Activated CD8-positive, alpha-beta memory T cell treated with anti-CD3 and anti-CD28 coated beads for 1 hour (primary cell): ENCODE data around the gene EXOSC9.

Experiments used
- DNase-seq, 2 donors: peaks; one replicate each; pipeline ENCODE4 v3.0.0-alpha.2; 2020; ENCODE audit warnings: low read depth in 1 of 2; ENCODE audit errors: extremely low read depth in 1 of 2

EXOSC9 gene

DNA sequence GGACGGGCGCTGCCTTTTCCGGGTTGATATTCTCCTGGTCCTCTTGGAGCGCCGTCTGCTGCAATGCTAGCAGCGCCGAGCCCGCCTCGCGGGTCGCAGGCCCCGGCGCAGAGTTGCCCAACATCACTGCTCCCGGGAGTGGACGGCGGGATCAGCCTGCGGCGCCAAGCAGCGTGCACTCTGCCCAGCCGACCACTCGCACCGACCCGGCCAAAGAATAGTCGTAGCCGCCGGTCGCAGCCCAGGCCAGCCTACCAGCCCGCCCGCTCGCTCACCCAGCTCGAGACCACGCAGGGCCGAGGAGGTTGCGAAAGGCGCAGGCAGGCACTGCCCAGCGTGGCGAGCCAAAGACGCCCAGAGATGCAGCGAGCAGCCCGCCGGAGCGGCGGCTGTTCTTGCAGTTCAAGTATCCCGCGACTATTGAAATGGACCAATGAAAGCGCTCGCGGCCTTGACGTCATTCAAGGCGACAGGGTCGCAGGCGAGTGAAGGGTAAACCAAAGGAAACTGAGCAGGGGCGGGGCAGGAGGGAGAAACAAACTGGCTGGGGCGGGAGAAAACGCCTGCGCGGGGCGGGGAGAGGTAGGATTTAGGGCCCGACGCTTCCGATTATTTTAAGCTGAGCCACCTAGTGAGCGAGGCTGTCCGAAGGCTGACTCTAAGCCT lies 22.5 kb downstream of the EXOSC9 start, which contains the start of gene CCNA2:
CCNA2 (minus strand) TSS at position 379 of the 666 bp plus-strand sequence; CDS start at position 124, 255 bp downstream.
- peak; percentile 89 to 90 for DNase-seq

DNA sequence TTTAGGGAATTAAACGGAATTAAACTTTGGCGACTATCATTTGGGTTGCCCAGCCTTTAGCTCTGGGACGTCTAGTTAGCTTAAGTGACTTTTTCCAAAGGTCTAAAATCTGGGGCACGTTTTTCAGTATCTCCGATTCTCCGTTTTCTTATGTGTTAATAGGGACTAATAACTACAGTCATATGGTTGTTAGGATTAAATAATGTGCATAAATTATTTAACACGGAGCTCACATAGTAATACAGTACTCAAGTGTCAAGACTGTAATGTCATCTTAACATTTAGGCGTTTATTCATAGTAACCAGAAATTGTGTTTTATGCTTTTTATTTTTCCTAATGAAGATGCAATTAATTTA lies 23.0 kb downstream of the EXOSC9 start:
- DNase-seq = no peak

DNA sequence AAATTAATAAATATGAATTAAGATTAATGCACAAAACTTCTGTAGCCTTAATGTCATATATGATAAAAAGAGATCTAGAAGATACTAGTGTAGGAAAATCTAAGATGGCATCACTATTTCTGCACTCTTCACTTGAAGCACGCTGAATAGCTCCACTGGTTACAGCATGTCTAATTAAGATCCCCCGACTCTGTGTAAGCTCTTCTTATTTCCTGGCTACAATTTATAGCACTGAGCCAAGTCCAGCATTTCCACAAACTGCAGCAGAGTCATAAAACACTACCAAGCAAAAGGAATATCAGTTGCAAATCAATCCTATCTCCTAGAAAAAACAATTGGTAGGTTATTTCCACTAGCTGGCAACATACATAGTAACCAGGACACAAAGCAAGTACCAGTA lies 23.8 kb downstream of the EXOSC9 start:
- DNase-seq = no peak

DNA sequence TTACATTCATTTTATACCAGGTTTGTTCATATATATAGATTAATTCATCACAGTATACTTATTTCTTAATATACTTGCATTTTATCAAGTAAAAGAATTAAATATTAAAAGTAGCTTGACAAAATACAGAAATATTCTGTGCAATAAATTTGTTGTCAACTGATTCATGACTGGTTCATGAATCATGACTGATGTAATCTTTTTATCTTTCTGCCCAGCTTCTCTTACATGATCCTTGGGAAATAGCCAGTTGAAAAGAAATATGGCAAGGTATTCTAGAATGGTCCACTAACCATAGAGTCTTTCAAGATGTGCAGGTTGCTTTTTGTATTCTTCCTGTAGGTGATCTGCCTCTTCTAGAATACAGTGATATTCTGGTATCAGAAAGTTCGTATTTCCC lies 26.7 kb downstream of the EXOSC9 start:
- no peak for DNase-seq

DNA sequence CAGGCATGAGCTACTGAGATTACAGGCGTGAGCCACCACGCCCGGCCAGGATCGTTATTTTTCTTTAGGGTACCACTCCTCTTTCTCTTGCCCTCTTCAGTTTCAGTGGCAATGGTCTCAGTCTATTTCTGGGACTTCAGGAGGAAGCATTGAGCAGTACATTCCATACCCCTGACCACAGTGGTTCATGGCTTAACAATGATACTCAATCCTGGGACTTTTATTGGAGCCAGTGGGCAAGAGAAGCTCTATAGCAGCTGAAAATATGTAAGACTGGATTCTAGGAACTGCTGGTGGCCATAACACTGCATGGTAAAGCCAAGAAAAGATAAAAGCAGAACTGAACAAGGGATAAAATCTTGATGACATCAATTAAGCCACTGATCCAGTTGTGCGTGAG lies 28.4 kb downstream of the EXOSC9 start:
- DNase-seq = no peak

DNA sequence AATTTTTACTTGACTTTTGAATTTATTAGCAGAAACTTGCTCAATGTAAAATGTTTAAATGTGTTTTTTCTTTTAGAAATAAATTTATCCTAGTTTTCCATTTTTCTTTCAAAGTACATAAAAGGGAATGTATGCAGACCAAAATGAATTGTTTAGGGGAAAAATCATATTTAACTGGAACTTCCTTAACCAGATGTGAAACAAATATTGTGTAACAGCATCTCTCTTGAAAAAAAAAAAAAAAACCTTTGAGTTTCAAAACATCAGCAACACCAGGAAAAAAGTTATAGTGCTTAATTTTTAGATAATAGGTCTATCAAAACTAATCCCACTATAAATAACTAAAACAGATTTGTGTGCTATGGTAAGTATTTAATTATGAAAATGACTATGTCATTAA lies 37.0 kb downstream of the EXOSC9 start:
- DNase-seq = no peak

DNA sequence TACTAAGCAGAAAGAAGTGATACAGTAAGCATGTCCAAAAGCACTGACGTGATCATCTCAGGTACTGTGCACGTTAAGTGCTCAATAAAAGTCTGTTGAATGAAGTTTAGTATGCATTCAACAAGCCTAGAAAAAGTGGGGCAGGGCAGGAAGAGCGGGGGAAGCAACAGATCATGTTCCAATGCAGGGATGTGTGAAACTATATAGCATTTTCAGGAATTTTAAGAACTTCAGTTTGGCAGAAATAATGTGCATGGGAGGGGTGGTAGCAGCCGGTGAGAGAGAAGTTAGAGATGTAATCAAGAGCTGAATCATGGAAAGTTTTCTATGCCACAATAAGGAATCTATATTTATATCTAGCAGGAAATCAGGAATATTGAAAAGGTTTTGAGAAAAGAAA lies 41.7 kb downstream of the EXOSC9 start:
- no peak for DNase-seq

DNA sequence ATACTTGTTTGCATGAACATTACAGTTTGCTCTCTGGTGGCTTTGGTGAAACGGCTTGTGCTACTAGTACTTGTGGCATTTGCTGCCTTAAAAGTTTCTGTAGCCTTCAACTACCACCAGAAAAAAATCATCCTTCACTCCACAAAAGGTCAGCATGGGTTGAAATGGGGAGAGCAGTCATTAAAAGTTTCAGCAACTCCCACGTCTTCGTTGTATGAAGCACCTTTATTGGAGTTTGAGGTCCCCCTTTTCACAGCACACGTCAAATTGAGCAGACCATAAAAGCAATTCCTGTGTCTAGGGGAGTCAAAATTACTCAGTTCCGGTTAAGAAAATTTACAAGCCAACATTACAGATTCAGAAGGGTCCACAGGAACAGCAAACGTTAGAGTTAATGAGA lies 45.5 kb downstream of the EXOSC9 start:
- DNase-seq = no peak

DNA sequence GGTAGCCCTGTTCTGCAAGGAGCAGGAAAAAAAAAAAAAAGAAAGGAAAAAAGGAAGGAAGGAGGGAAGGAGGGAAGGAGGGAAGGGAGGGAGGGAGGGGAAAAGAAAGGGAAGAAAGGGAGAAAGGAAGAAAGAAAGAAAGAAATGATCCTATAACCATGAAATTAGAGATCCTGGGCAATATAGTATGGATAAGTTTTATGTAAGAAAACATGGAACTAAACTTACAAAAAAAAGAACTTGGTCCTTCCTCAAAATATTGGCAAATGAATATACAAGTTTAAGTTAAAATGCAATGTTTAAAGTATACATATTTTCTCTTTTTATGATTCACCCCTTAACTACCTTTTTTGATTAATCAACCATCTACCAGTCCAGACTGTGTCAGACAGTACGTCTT lies 50.2 kb downstream of the EXOSC9 start:
- DNase-seq = no peak

DNA sequence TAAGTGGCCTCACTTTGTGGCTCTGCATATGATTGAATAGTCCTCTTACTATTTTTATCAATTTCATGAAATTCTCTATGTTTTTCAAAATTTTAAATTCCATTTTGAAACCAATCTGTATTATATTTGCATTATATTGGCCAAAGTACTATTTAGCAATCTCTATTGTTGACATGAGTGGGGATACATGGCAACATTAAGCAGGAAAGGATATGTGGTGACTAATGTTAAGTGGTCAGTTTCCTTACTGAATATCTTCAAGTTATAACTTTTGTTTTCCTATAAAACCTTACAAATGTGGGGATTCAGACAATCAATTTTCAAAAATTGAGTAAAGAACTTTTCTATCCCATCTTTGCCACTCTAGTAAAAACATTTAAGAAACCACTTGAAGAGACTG lies 59.0 kb downstream of the EXOSC9 start:
- no peak for DNase-seq

DNA sequence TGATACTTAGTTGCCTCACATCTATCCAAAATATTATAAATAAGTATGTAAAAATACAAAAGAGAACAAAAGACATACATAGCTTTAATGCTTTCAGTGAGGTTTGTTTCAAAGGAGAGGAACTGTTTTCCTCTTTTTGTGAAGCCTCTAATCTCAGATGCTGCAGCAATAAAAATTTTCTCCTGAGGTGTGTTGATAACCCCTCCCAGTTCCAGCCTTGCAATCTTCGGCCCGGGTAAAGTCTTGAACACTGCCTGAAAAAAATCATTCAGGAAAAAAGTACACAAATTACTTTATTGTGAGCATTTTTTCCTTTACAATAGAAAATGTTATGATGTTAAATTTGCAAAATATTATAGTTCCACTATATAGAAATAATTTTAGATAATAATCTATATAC lies 60.3 kb downstream of the EXOSC9 start:
- no peak for DNase-seq

DNA sequence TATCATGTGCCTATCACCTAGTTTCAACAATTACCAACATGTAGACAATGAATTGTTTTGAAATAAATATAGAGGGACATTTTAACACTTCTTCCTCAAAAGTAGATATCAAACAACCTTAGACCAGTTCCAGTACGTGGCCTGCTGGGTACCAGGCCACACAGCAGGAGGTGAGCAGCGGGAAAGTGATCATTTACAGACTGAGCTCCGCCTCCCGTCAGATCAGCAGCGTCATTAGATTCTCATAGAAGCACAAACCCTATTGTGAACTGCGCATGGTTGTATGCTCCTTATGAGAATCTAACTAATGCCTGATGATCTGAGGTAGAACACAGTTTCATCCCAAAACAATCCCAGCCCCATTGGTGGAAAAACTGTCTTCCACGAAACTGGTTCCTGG lies 62.7 kb downstream of the EXOSC9 start:
- no peak for DNase-seq
